T-helper 17 cell (primary cell): Measurements from ENCODE around the gene BPIFB6. TPM values are rescaled to one million over a fixed set of nuclear protein-coding genes. Genes with fewer than 3 reads are reported as not detected.

ENCODE experiments used
- ATAC-seq: fragments of 150-1000 bp; cut with Tn5 transposase; 2 replicates; pipeline ENCODE4 v1.10.0; 2021; ENCODE audit warnings: mild to moderate bottlenecking, moderate library complexity
- DNase-seq, 3 donors: peaks; one replicate each; pipeline versions ENCODE4 v3.0.0 to v3.0.0-alpha.2; 2020 to 2021
- H3K9me3 ChIP-seq: one replicate; pipeline ENCODE4 v1.7.0; 2013; ENCODE audit warnings: low read length, mild to moderate bottlenecking; ENCODE audit not compliant: control insufficient read depth, poor library complexity, severe bottlenecking
- H3K27ac Mint-ChIP-seq: one replicate; pipeline ENCODE4 v1.8.0; 2022; ENCODE audit warnings: mild to moderate bottlenecking, moderate library complexity, mixed read lengths
- H3K27me3 Mint-ChIP-seq: one replicate; pipeline ENCODE4 v1.8.0; 2022; ENCODE audit warnings: mixed read lengths
- H3K36me3 Mint-ChIP-seq: one replicate; pipeline ENCODE4 v1.8.0; 2022; ENCODE audit warnings: low read depth, mixed read lengths
- H3K4me1 Mint-ChIP-seq: one replicate; pipeline ENCODE4 v1.8.0; 2022; ENCODE audit warnings: mild to moderate bottlenecking, mixed read lengths
- H3K4me3 Mint-ChIP-seq: one replicate; pipeline ENCODE4 v1.8.0; 2022; ENCODE audit warnings: mild to moderate bottlenecking, moderate library complexity, mixed read lengths
- total RNA-seq, 4 donors: library from RNA in 2 of 4; stranded (reverse) in 2 of 4; gene quantifications; one replicate each; pipeline ENCODE4 v1.2.3 and lab custom pipeline; 2022 to 2026

BPIFB6 gene
- total RNA-seq, 2 donors from 2014 or later = not detected

DNA sequence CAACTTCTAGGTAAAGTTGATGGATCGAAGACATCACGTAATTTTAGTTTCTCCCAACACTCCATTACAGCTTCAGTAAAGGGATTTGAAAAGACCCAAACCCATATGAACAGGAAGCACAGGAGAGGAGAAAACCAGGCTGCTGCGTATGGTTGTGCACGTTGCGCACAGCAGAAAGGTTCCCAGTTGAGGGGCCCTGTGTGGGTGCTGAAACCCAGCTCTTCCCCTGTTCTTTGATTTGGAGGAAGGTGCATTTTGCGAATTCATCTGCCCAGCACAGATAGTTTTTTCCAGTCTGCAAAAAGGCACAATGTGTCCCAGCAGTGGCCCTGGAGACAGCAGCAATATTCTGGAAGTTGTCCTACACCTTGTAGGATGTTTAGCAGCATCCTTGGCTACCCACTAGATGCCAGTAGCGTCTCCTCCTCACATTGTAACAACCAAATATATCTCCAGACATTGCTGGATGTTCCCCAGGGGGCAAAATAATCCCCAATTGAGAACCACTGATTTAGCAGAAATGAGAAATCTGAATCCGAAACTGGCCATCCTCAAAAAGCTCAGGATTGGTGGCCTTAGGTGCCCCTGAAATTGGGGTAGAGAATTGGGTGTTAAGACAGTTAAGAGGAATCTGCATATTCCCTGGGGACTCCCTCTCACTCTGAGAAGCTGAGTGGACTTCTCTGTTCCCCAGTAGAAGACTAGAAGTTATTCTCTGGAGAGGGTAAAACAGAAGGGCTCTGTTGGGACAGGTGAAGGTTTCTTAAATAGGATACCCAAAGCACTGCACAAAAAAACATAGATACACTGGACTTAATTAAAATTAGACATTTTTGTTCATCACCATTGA is 39.4 kb upstream of the BPIFB6 start:
- H3K4me1 Mint-ChIP-seq = peaks cover 8% of the 10 kb centered on the region
- ATAC-seq = no peak
- no peaks in the 10 kb centered on the region for H3K27me3 Mint-ChIP-seq
- no peak overlapping the region for H3K27ac Mint-ChIP-seq
- H3K36me3 Mint-ChIP-seq = peaks cover 2% of the 10 kb centered on the region
- no peak overlapping the region for H3K4me3 Mint-ChIP-seq
- H3K9me3 ChIP-seq = no peaks in the 10 kb centered on the region
- DNase-seq = no peak

- Mint-ChIP-seq H3K27ac (no peak overlapping the region), H3K36me3 (peaks cover 2% of the 10 kb centered on the region), H3K4me3 (no peak overlapping the region), H3K4me1 (peaks cover 7% of the 10 kb centered on the region), H3K27me3 (no peaks in the 10 kb centered on the region)
- DNase-seq = no peak
- H3K9me3 ChIP-seq = no peaks in the 10 kb centered on the region
- ATAC-seq = no peak
Observed at GRCh38 chr20:32993496-32994050, 37.9 kb upstream of the BPIFB6 start.

DNA sequence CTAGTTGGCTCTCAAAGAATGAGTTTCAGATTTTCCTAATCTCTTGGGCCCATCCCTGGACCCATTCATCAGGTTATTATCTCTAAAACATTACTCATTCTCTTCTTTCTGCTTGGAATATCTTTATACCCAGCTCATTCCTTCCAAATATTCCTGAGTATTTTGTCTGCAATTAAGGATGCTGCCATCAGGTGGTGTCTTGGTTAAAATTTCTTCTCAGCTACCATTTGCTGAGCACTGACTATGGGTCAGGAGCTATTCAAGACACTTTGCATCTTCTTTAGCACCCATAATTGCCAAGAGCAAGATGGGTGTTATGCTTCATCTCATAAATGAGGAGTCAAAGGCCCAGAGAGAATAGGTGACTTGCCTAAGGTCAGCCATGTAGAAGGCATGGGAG is 35.6 kb upstream of the BPIFB6 start:
- Mint-ChIP-seq H3K27ac (no peak overlapping the region), H3K4me3 (no peak overlapping the region), H3K27me3 (no peaks in the 10 kb centered on the region), H3K4me1 (peaks cover 10% of the 10 kb centered on the region), H3K36me3 (peaks cover 2% of the 10 kb centered on the region)
- no peak for ATAC-seq
- no peaks in the 10 kb centered on the region for H3K9me3 ChIP-seq
- no peak for DNase-seq

GRCh38 chr20:32997431-32997830 is 34.0 kb upstream of the BPIFB6 start:
- ATAC-seq = no peak
- Mint-ChIP-seq H3K27me3 (no peaks in the 10 kb centered on the region), H3K36me3 (peaks cover 2% of the 10 kb centered on the region), H3K4me1 (peaks cover 12% of the 10 kb centered on the region), H3K4me3 (no peak overlapping the region), H3K27ac (peak overlapping the region; percentile 4)
- DNase-seq = no peak
- H3K9me3 ChIP-seq = no peaks in the 10 kb centered on the region

- H3K4me3 Mint-ChIP-seq = no peak overlapping the region
- no peaks in the 10 kb centered on the region for H3K36me3 Mint-ChIP-seq
- no peaks in the 10 kb centered on the region for H3K9me3 ChIP-seq
- no peak overlapping the region for H3K27ac Mint-ChIP-seq
- DNase-seq (no peak), ATAC-seq (no peak)
- no peaks in the 10 kb centered on the region for H3K27me3 Mint-ChIP-seq
- H3K4me1 Mint-ChIP-seq = peaks cover 12% of the 10 kb centered on the region
Observed at GRCh38 chr20:32999603-33000250, 31.7 kb upstream of the BPIFB6 start.

DNA sequence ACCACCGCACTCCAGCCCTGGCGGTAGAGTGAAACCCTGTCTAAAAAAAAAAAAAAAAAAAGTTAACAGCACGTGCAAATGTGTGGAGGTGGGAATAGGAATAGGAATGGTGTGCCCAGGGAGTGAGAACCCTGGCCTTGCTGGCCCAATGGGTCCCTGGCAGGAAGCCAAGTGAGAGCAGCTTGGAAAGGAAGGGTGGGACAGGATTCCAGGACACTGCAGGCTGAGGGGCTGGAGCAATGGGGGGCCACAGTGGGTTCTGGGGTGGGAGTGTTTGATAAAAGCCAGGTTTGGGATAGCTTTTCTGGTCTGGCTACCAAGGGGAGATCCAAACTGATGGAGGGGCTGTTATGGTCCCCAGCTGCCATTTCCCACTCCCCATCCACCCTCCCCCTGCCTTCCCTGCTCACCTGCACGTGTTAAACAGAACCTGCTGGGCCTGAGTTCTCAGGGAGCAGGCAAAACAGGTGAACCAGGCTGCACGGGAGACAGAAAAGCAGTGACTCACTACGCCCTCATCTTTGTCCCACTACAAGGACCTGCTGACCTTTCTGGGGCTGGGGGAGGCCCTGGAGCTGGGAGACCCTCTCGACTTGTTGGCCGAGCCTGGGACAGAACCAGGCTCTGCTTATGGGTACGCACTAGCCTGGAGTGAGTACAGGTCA is 30.5 kb upstream of the BPIFB6 start:
- Mint-ChIP-seq H3K27ac (peak overlapping the region; percentile 2), H3K4me1 (peaks cover 12% of the 10 kb centered on the region), H3K4me3 (no peak overlapping the region), H3K27me3 (no peaks in the 10 kb centered on the region), H3K36me3 (no peaks in the 10 kb centered on the region)
- H3K9me3 ChIP-seq = no peaks in the 10 kb centered on the region
- no peak for DNase-seq
- no peak for ATAC-seq

- Mint-ChIP-seq H3K36me3 (no peaks in the 10 kb centered on the region), H3K27ac (peak overlapping the region; percentile 71), H3K27me3 (no peaks in the 10 kb centered on the region), H3K4me3 (no peak overlapping the region), H3K4me1 (peaks cover 12% of the 10 kb centered on the region)
- no peaks in the 10 kb centered on the region for H3K9me3 ChIP-seq
- no peak for DNase-seq
- no peak for ATAC-seq
Observed at GRCh38 chr20:33002087-33002808, 29.2 kb upstream of the BPIFB6 start.

GRCh38 chr20:33004141-33004751 is 27.2 kb upstream of the BPIFB6 start, which contains the start of gene SUN5:
Gene SUN5, minus strand, starts transcription at chr20:33004433. Its CDS starts 93 bp downstream, at chr20:33004340.
- no peak for ATAC-seq
- peaks cover 13% of the 10 kb centered on the region for H3K4me1 Mint-ChIP-seq
- no peaks in the 10 kb centered on the region for H3K27me3 Mint-ChIP-seq
- no peaks in the 10 kb centered on the region for H3K36me3 Mint-ChIP-seq
- no peak for DNase-seq
- H3K4me3 Mint-ChIP-seq = no peak within 1 kb of the TSS
- H3K27ac Mint-ChIP-seq = peak within 1 kb of the TSS; percentile 0
- no peaks in the 10 kb centered on the region for H3K9me3 ChIP-seq

DNA sequence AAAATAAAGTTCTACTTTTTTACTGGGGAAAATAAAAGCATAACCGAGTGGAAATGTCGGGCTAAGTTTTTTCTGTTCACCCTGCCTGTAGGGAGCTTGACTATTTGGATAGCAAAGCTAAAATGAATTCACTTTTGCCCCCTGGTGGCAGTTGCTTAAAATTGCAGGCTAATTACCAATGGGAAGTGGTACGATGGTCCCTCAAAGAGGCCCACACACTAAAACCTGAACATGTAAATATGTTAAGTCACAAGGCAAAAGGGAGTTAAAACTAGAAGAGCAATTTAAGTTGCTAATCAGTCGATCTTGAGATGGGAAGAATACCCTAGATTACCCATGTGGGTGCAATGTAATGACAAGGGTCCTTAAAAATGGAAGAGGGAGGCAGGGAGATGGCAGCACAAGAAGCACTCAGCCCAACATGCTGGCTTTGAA is 26.3 kb upstream of the BPIFB6 start:
- Mint-ChIP-seq H3K4me1 (peaks cover 11% of the 10 kb centered on the region), H3K27me3 (no peaks in the 10 kb centered on the region), H3K36me3 (no peaks in the 10 kb centered on the region), H3K4me3 (no peak overlapping the region), H3K27ac (peak overlapping the region; percentile 0)
- ATAC-seq = no peak
- H3K9me3 ChIP-seq = no peaks in the 10 kb centered on the region
- no peak for DNase-seq

DNA sequence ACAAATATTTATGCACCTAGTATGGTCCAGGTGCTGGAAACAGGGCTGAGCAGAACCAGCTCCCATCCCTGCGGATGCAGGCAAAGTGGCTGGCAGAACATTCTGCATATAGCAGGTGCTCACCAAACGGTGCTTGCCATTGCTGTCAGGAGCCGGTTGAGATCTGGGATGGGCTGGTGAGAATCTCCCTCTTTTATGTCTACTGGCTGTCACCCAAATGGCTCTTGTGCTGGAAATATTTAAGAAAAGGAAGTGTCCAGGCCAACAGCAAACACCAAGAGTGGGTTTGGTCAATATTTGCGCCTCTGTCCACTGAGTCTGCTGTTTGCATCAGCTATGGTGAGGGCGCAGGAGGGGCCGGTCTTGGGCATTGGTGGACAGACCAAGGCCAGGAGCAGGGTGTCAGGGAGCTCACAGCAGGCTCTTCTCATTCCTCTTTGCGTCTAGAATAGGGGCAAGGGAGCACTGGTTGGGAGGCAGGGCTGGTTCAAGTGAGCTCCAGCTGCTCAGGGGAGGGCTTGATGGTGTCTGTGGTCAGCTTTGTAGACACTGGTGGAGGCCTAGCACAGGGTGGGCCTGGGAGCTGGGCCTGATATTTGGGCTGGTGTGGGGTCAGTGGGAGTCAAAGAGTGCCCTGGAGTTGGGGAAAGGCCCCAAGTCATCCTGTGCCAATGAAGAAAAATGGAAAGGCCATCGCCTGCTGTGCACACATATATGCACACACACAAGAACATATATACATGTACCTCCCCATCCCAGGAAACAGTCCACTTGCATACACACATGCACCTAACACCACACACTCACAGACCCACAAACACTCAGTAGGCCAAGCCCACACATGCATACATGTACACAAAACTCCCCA is 25.3 kb upstream of the BPIFB6 start:
- no peaks in the 10 kb centered on the region for H3K9me3 ChIP-seq
- H3K27ac Mint-ChIP-seq = peak overlapping the region; percentile 12
- H3K4me3 Mint-ChIP-seq = no peak overlapping the region
- peaks cover 10% of the 10 kb centered on the region for H3K4me1 Mint-ChIP-seq
- DNase-seq = no peak
- no peaks in the 10 kb centered on the region for H3K36me3 Mint-ChIP-seq
- ATAC-seq = no peak
- H3K27me3 Mint-ChIP-seq = no peaks in the 10 kb centered on the region

DNA sequence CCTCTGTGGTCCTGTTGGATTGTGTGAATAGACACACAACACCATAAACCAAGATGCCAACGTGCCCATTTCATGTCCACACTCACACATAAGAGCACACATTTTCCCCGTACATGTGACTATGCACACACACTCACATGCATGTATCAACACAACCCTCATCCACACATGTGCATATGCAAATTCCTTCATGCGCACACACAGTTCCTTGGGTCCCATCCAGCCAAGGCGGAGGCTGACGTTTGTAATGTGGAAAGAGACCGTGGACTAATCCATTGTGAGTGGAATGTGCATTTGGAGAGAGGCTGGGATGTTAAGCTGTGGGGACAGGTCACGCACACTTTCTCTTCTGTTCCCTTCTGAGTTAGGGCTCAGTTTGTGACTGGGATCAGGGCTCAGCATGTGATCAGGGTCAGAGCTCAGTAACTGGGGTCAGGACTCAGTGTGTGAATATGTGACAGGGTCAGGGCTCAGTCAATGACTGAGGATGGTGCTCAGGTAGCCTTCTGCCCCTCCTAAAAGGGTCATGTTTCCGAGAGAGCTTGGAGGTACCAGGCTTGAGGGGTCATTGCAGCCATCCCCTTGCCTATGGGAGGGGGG is 24.6 kb upstream of the BPIFB6 start:
- no peak for ATAC-seq
- Mint-ChIP-seq H3K4me1 (peaks cover 7% of the 10 kb centered on the region), H3K27me3 (no peaks in the 10 kb centered on the region), H3K27ac (peak overlapping the region; percentile 12), H3K36me3 (no peaks in the 10 kb centered on the region), H3K4me3 (no peak overlapping the region)
- no peaks in the 10 kb centered on the region for H3K9me3 ChIP-seq
- DNase-seq = no peak
